Mucosa of rectum (tissue), 2 donors: Measurements from ENCODE around the gene ATP5PB.

ENCODE experiments used
- H3K27ac ChIP-seq, 2 donors: one replicate each; pipeline ENCODE4 v1.7.0; 2013; ENCODE audit warnings: inconsistent platforms in 2 of 2, low read depth in 2 of 2, low read length in 2 of 2
- H3K27me3 ChIP-seq, 2 donors: one replicate each; pipeline ENCODE4 v1.7.0; 2013; ENCODE audit warnings: low read length in 2 of 2; ENCODE audit not compliant: control insufficient read depth in 2 of 2, insufficient read depth in 2 of 2
- H3K36me3 ChIP-seq, 2 donors: one replicate each; pipeline ENCODE4 v1.7.0; 2013; ENCODE audit warnings: low read length in 2 of 2; ENCODE audit not compliant: control insufficient read depth in 2 of 2, insufficient read depth in 2 of 2
- H3K4me1 ChIP-seq, 2 donors: one replicate each; pipeline ENCODE4 v1.7.0; 2013; ENCODE audit warnings: low read length in 2 of 2, mild to moderate bottlenecking in 1 of 2; ENCODE audit not compliant: control insufficient read depth in 2 of 2, insufficient read depth in 2 of 2
- H3K4me3 ChIP-seq, 2 donors: one replicate each; pipeline ENCODE4 v1.7.0; 2013; ENCODE audit warnings: low read length in 2 of 2
- H3K9ac ChIP-seq, 2 donors: one replicate each; pipeline ENCODE4 v1.7.0; 2013; ENCODE audit warnings: low read length in 2 of 2, low read depth in 1 of 2, mild to moderate bottlenecking in 1 of 2
- H3K9me3 ChIP-seq, 2 donors: one replicate each; pipeline ENCODE4 v1.7.0; 2013; ENCODE audit warnings: low read length in 2 of 2; ENCODE audit not compliant: control insufficient read depth in 2 of 2
- donor health status: healthy.
- donor health status: Normal muscosa, but diverticular disease.

Gene ATP5PB

GRCh38 chr1:111471538-111471937, 22.3 kb downstream of the ATP5PB start:
- Histone ChIP-seq H3K9me3 (no peaks in the 10 kb centered on the region), H3K36me3 (peaks cover 16 to 22% of the 10 kb centered on the region in 2 donors), H3K27ac (peak overlapping the region; percentile 6 to 32)

DNA sequence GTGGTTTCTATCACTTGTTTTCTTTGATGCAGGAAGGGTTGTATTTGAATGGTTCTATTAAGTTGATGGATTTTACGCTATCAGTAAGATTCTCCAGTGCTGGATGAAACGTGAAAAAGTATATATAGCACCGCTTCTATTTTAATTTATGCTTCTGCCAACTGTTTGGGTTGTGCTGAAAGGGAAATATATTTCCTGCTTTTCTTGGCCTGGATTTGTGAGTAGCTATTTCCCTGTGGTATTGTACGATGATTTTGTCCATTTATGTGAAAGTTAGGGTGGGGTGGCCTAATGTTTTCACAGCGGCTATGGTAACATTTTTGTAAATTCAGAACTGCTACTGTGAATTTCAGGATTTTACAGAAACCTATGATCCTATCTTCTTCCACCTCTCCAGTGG, 24.8 kb downstream of the ATP5PB start:
- peak overlapping the region; percentile 31 to 53 for H3K27ac ChIP-seq
- peak overlapping the region; percentile 26 to 52 for H3K9ac ChIP-seq
- H3K27me3 ChIP-seq: no peaks in the 10 kb centered on the region
- peaks cover 6 to 9% of the 10 kb centered on the region in 2 donors for H3K36me3 ChIP-seq
- H3K4me3 ChIP-seq: peak overlapping the region in 1 of 2 donors; percentile 39
- H3K4me1 ChIP-seq: peaks cover 0 to 3% of the 10 kb centered on the region in 2 donors
- no peaks in the 10 kb centered on the region for H3K9me3 ChIP-seq

More at GRCh38 chr1:111471538-111471937, 22.3 kb downstream of the ATP5PB start:
- no peak overlapping the region for H3K4me3 ChIP-seq
- H3K9ac ChIP-seq: no peak overlapping the region
- peaks cover 0 to 3% of the 10 kb centered on the region in 2 donors for H3K4me1 ChIP-seq
- H3K27me3 ChIP-seq: no peaks in the 10 kb centered on the region

DNA sequence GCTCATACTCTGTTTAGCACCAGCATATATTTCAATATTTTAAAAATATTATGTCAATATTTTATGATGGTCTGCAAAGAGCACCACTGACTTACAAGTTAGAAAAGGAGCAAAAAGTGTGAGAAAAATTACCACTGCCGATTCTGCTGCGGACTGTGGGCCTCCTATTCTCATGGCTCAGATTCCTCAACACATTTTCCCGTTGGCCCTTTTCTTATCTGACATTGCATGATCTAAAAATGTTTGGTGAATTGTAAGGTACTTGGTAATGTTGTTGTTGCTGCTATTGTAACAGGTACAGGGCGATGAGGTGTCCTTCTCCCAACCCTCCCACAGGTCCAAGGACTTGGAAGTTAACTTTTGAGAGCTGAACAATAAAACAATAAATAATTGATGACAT, 25.3 kb downstream of the ATP5PB start:
- Histone ChIP-seq H3K27ac (peak overlapping the region; percentile 31 to 53), H3K27me3 (no peaks in the 10 kb centered on the region), H3K4me3 (peak overlapping the region in 1 of 2 donors; percentile 39), H3K9me3 (no peaks in the 10 kb centered on the region), H3K36me3 (peaks cover 5 to 6% of the 10 kb centered on the region in 2 donors), H3K4me1 (peaks cover 0 to 3% of the 10 kb centered on the region in 2 donors), H3K9ac (peak overlapping the region; percentile 26 to 52)

- H3K9ac ChIP-seq: no peak overlapping the region
- H3K4me3 ChIP-seq: peak overlapping the region in 1 of 2 donors; percentile 21
- H3K36me3 ChIP-seq: no peaks in the 10 kb centered on the region
- H3K27ac ChIP-seq: no peak overlapping the region
- H3K9me3 ChIP-seq: no peaks in the 10 kb centered on the region
- H3K4me1 ChIP-seq: no peaks in the 10 kb centered on the region
- no peaks in the 10 kb centered on the region for H3K27me3 ChIP-seq
Measured at GRCh38 chr1:111475701-111476100, 26.4 kb downstream of the ATP5PB start.

DNA sequence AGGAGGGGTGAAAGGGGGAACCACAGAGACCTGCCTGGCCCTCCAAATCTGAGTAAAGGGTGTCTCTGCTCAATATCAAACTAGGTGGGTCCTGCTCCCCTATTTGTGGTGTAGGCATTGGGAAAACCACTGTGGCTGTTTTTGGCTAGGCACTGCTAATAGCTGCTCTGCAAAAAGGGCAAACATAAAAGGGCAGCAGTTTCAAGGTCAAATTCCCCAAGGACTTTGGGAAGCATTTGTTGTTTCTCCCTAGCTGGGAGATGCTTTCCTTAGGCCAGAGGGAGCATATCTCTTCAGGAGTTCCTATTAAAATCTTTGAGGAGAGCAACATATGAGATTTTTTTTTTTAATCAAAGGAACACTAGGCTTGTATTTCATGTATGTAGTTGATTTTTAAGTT, 26.9 kb downstream of the ATP5PB start:
- H3K36me3 ChIP-seq: no peaks in the 10 kb centered on the region
- H3K9me3 ChIP-seq: no peaks in the 10 kb centered on the region
- H3K27me3 ChIP-seq: no peaks in the 10 kb centered on the region
- no peak overlapping the region for H3K9ac ChIP-seq
- no peaks in the 10 kb centered on the region for H3K4me1 ChIP-seq
- H3K27ac ChIP-seq: peak overlapping the region; percentile 37 to 56
- no peak overlapping the region for H3K4me3 ChIP-seq

- Histone ChIP-seq H3K4me1 (no peaks in the 10 kb centered on the region), H3K36me3 (no peaks in the 10 kb centered on the region), H3K27me3 (no peaks in the 10 kb centered on the region), H3K9me3 (no peaks in the 10 kb centered on the region), H3K4me3 (peak overlapping the region in 1 of 2 donors; percentile 40), H3K9ac (peak overlapping the region in 1 of 2 donors; percentile 7), H3K27ac (peak overlapping the region; percentile 37 to 56)
Measured at GRCh38 chr1:111476761-111477309, 27.6 kb downstream of the ATP5PB start.

- Histone ChIP-seq H3K9ac (no peak overlapping the region), H3K4me3 (no peak overlapping the region), H3K27me3 (no peaks in the 10 kb centered on the region), H3K9me3 (no peaks in the 10 kb centered on the region), H3K36me3 (no peaks in the 10 kb centered on the region), H3K4me1 (no peaks in the 10 kb centered on the region), H3K27ac (no peak overlapping the region)
Measured at GRCh38 chr1:111480674-111481073, 31.4 kb downstream of the ATP5PB start.

DNA sequence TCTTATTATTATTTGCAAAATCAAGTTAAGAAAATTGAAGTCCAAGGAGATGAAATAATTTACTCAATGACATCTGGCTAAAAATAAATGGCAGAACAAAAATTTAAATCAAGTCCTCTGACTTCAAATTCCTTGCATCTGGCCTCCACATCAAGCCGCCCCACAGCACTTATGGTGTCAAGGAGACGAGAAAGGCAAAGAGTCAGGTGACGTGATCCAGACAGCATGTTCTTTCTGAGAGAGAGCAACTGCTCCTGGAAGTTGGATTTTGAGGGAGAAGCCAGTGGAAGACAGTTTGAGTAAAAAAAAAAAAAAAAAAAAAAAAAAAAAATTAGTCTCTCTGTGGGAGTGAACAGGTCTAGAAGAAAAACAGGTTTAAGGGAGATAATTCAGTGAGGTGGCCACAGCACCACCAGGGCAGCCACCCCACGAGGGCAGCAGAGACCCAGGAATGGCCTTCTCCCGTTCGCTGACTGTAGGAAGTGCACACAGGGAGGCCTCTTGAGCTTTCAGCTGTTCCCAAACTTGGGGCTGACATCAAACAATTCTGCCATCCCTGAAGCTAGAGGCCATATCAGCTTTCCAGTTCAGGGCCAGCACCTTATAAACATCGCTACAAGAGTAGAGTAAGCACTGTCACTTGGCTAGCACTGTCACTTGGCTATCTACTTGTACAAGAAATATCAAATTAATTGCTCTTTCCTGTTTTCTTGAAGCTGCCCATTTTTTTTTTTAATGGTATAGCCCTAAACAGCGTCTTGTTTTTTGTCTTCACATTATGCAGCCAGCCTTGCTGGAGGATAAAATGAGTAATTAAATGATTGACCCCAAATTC, 32.3 kb downstream of the ATP5PB start:
- no peaks in the 10 kb centered on the region for H3K4me1 ChIP-seq
- no peaks in the 10 kb centered on the region for H3K27me3 ChIP-seq
- no peak overlapping the region for H3K27ac ChIP-seq

GRCh38 chr1:111483166-111483565, 33.9 kb downstream of the ATP5PB start:
- Histone ChIP-seq H3K4me3 (no peak overlapping the region), H3K9me3 (no peaks in the 10 kb centered on the region), H3K27ac (no peak overlapping the region), H3K27me3 (no peaks in the 10 kb centered on the region), H3K36me3 (no peaks in the 10 kb centered on the region), H3K9ac (no peak overlapping the region), H3K4me1 (no peaks in the 10 kb centered on the region)

More for the DNA sequence above, 32.3 kb downstream of the ATP5PB start:
- Histone ChIP-seq H3K4me3 (no peak overlapping the region), H3K9me3 (no peaks in the 10 kb centered on the region), H3K36me3 (no peaks in the 10 kb centered on the region), H3K9ac (no peak overlapping the region)

DNA sequence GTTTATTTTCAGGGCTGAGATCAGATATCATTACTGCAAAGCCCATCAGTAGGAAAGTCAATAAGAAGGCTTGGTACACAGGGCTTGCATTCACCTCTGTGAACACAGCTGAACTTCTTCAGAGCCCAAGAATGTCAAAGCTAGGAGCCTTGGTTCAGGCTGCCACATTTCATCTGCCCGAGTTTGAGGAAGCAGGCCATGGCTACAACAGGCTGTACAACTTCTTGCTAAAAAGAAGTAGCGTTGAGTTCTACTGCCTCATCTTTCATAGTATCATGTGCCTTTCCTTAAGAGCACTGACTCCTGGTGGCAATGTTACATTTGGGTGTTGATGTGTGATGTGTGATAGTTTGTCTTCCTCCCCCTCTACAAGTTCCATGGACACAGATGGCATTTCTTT, 34.6 kb downstream of the ATP5PB start:
- Histone ChIP-seq H3K9ac (no peak overlapping the region), H3K9me3 (no peaks in the 10 kb centered on the region), H3K27me3 (no peaks in the 10 kb centered on the region), H3K36me3 (no peaks in the 10 kb centered on the region), H3K27ac (no peak overlapping the region), H3K4me1 (no peaks in the 10 kb centered on the region), H3K4me3 (no peak overlapping the region)
